Activated gamma-delta T cell (primary cell): ENCODE measurements around the gene SLC25A13.
"Not testable (repeated sequence)": the region's sequence is repeated elsewhere in the genome, so short reads cannot be mapped to it uniquely, and the experiment has no call there.

Experiments
- DNase-seq: peaks from one replicate; lab custom pipeline; 2025; lab: John Stamatoyannopoulos, UW
- total RNA-seq, 2 donors: gene quantifications; one replicate each; lab custom pipeline; 2026; lab: John Stamatoyannopoulos, UW

SLC25A13 gene
- 13.9 to 16.1 reads per million in 2 donors for total RNA-seq

- peak; percentile 56 for DNase-seq
Observed at GRCh38 chr7:96321658-96322372, at the start of gene SLC25A13. TSS of gene SLC25A13 (minus strand) at chr7:96322098. CDS start at chr7:96321956, 142 bp downstream.

GRCh38 chr7:96365916-96366315 is 44.0 kb upstream of the SLC25A13 start:
- not testable (repeated sequence) for DNase-seq

GRCh38 chr7:96361116-96361857 is 39.4 kb upstream of the SLC25A13 start:
- DNase-seq = no peak

DNA sequence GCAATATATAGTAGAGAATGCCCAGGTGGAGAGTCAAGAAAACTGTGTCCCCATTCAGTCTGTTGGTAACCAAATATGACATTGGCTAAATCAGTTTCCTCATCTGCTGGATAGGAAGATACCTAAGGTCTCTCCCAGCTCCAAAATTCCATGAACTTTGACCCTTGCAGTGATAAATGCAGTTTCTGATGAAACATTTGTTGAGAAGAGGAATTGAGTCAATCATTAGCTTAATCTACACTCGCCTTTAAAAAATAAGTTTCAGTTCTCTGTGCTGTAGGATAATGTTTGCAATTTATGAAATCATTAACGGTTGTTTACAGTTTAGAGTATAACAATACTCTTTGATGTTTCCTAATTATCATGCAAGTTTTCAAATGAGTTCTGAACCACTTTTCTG is 38.0 kb upstream of the SLC25A13 start:
- no peak for DNase-seq

GRCh38 chr7:96358236-96358971 is 36.5 kb upstream of the SLC25A13 start:
- not testable (repeated sequence) for DNase-seq

- DNase-seq = no peak
Observed at GRCh38 chr7:96355990-96356506, 34.1 kb upstream of the SLC25A13 start.

DNA sequence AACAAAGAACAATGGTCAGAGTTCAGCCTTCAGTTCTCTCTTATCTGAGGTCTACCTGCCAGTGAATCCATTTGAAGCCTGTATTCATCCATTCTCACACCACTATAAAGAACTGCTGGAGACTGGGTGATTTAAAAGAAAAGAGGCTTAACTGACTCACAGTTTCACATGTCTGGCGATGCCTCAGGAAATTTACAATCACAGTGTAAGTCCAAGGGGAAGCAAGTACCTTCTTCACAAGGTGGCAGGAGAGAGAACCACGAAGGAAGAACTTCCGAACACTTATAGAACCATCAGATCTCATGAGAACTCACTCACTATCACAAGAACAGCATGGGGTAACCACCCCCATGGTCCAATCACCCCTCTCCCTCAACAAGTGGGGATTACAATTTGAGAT is 33.0 kb upstream of the SLC25A13 start:
- no peak for DNase-seq

DNA sequence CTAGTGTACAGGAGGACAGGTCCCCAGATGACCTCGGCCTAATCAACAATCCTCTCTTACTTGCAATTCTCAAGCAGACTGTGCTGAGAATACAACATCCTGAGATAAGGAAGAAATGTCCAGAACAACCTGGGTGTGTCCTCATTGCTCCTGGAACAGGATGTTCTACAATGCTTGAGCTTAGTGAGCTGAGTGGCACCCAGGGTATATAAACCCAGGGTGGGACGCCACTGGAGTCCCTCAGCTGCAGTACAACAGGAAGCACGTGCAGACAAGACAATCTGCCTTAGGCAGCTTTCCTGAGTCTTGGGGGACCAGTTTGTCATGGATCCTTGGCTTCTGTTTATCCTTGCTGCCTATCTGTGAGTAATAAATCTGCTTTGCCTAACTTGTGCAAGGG is 27.7 kb upstream of the SLC25A13 start:
- DNase-seq = no peak

DNA sequence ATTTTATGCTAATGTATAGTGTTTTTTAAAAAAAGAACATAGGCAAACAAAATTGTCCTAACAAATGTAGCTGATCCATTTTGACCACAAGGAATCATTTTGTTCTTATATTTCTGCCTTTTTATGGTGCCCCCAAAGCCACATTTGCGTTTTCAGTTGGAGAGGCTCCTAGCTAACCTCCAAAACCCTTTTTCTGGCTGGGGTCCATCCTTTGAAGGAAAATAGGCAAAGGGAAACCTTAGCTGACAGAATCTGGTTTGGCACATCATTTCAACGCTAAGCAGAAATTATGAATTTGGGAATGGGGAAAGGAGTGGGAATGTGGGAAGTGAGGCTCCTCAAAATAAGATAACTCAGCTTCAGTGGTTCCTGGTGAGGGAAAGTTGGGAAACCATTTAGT is 25.6 kb upstream of the SLC25A13 start:
- DNase-seq = no peak

- DNase-seq = no peak
Observed at GRCh38 chr7:96346293-96346953, 24.5 kb upstream of the SLC25A13 start.

- DNase-seq = no peak
Observed at GRCh38 chr7:96344236-96344635, 22.3 kb upstream of the SLC25A13 start.

- no peak for DNase-seq
Observed at GRCh38 chr7:96342049-96342448, 20.2 kb upstream of the SLC25A13 start.

DNA sequence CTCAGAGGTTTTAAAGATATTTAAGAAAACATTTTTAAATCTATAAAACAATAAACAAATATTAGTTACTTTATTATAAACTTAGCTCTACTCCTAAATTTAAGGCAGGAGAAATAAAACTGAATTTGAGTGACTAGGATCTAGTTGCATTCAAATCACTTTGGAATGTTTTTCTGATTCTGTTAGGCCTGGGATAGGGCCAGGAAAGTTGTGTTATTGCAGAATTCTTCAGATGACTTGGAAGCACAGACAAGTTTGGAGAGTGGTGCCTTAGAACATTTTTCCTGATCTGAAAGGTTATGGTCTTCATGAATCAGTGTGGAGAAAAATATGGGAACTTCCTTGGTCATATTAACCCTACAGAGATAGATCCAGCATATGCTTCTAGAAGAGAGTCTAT is 15.6 kb upstream of the SLC25A13 start:
- DNase-seq = no peak

DNA sequence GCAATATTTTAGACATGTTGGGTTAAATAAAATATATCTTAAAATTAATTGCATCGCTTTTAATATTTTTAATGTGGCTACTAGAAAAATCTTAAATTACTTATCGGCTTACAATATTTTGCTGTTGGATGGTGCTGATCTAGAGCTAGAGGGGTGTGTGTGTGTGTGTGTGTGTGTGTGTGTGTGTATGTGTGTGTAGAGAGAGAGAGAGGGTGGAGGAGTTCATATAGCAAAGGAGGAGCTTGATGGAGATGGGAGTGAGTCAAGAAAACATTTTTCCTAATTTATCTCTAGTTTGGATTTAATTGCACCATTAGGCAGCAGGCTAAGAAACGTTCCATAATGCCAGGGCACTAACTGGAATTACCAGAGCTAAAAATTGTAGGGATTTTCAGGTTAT is 10.4 kb upstream of the SLC25A13 start:
- DNase-seq = no peak

- no peak for DNase-seq
Observed at GRCh38 chr7:96331775-96332174, 9.9 kb upstream of the SLC25A13 start.

DNA sequence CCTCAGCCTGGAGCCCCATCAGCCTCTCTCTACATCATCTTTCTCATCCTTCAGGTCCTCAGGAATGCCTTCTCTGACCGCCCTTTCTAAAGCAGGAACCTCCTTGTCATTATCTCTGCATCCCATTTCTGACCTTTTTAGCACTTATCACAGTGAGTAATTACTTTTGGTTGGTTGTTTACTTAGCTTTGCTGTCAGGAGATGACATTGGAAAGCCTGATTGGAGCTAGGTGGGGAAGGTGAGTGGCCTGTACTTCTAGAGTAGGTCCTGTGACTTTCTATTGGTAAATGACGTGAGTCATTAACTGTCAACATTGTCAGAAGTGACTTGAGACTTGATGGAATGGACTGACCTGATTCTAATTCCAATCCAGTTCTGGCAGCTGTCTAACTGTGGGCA is 9.3 kb upstream of the SLC25A13 start:
- no peak for DNase-seq

DNA sequence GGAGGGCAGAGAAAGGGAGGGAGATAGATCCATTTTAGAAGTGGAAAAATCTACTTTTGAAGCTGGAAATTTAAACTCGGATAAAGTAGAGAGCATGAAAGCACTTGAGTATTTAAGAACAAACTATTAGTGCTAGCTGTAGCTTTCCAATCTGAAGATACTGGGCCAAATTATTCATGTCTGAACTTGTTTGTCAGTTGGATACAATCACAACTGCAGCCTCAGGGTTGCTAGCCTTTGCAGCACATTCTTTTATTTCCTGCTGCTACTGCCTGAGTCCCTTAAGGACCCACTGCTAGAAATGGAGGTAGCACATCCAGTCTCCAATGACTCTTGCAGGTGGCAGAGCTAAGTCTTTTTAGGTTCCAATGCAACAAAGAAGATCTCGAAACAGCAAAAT is 8.3 kb upstream of the SLC25A13 start:
- DNase-seq = no peak

DNA sequence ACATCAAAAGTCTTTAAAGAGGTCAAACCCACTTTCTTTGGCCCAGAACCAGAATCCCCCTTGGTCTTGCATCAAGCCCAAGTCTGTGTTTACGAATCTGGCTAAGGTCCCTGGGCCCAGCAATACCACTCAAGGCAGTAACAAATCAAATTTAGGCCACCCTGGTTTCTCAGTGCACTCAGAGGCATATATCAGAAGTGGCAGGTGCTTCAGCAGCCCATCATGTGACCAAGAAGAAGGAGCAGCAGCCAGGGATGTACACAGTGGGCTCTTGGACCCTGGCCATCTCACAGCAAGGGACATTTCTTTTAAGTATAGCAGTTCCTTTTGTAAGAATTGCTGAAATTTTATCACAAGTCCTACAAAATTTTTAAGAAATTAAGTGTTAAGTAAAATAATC is 7.3 kb upstream of the SLC25A13 start:
- DNase-seq = no peak

GRCh38 chr7:96328016-96328415 is 6.1 kb upstream of the SLC25A13 start:
- no peak for DNase-seq

DNA sequence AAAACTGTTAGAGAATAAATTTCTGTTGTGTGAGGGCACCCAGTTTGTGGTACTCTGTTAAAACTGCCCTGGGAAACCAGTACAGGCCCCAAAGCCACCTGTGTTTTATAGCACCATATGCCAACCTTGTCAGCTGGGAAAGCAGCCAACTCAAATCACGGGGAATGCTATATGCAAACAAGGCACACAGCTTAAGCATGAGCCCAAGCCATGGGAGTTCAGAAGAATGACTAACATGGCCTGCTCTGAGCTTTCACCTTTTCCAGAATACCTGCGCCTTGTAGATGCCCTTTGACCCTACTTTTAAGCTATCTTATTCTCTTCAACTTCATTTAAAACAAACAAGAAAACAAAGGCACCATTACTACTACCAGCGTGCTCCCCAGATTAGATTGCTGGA is 5.5 kb upstream of the SLC25A13 start:
- DNase-seq = no peak

DNA sequence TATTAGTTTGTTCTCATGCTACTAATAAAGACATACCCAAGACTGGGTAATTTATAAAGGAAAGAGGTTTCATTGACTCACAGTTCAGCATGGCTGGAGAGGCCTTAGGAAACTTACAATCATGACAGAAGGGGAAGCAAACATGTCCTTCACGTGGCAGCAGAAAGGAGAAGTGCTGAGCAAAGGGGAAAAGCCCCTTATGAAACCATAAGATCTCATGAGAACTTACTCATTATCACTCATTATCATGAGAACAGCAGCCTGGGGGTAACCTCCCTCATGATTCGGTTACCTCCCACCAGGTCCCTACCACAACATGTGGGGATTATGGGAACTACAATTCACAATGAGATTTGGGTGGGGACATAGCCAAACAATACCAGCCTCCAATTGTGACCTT is 4.9 kb upstream of the SLC25A13 start:
- not testable (repeated sequence) for DNase-seq
